H9 (cell line): ENCODE results near the gene PROM1. TPM values are rescaled to one million over a fixed set of nuclear protein-coding genes. Genes with fewer than 3 reads are reported as not detected.

Experiments used
- DNase-seq: peaks from one replicate; pipeline ENCODE4 v3.0.0-alpha.2; 2017
- H2AFZ ChIP-seq: one replicate; pipeline ENCODE4 v1.6.1; 2013; ENCODE audit warnings: mild to moderate bottlenecking, low read length, control low read depth, moderate library complexity
- H2AK5ac ChIP-seq: 2 replicates; pipeline ENCODE4 v1.6.1; 2013; ENCODE audit warnings: low read length, control low read depth, mixed read lengths; ENCODE audit not compliant: insufficient read length
- H2BK120ac ChIP-seq: one replicate; pipeline ENCODE4 v1.6.1; 2013; ENCODE audit warnings: low read depth, mild to moderate bottlenecking, low read length, control low read depth, inconsistent platforms; ENCODE audit not compliant: poor library complexity, severe bottlenecking
- H2BK12ac ChIP-seq: 2 replicates; pipeline ENCODE4 v1.6.1; 2013; ENCODE audit warnings: low read length, control low read depth, mixed read lengths, low read depth; ENCODE audit not compliant: insufficient read length
- H2BK15ac ChIP-seq: 2 replicates; pipeline ENCODE4 v1.6.1; 2013; ENCODE audit warnings: low read depth, low read length, control low read depth
- H2BK20ac ChIP-seq: one replicate; pipeline ENCODE4 v1.6.1; 2013; ENCODE audit warnings: low read depth, mild to moderate bottlenecking, low read length, control low read depth, inconsistent platforms; ENCODE audit not compliant: poor library complexity, severe bottlenecking
- H2BK5ac ChIP-seq: 2 replicates; pipeline ENCODE4 v1.6.1; 2013; ENCODE audit warnings: low read length, control low read depth, mixed read lengths; ENCODE audit not compliant: insufficient read length
- H3K14ac ChIP-seq: 2 replicates; pipeline ENCODE4 v1.6.1; 2013; ENCODE audit warnings: low read length, control low read depth; ENCODE audit not compliant: insufficient read depth
- H3K18ac ChIP-seq: 2 replicates; pipeline ENCODE4 v1.6.1; 2013; ENCODE audit warnings: low read depth, mild to moderate bottlenecking, mixed read lengths, low read length, control low read depth; ENCODE audit not compliant: insufficient read length
- H3K23ac ChIP-seq: 2 replicates; pipeline ENCODE4 v1.6.1; 2013; ENCODE audit warnings: low read length, control low read depth, mixed read lengths, low read depth; ENCODE audit not compliant: insufficient read length
- H3K23me2 ChIP-seq: 2 replicates; pipeline ENCODE4 v1.6.1; 2013; ENCODE audit warnings: low read depth, mild to moderate bottlenecking, mixed read lengths, low read length, control low read depth; ENCODE audit not compliant: insufficient read length, poor library complexity, severe bottlenecking
- H3K27ac ChIP-seq: 2 replicates; pipeline ENCODE4 v1.5.1; 2013; ENCODE audit warnings: low read length, control low read depth, mixed read lengths, low read depth; ENCODE audit not compliant: insufficient read length
- H3K27me3 ChIP-seq: 2 replicates; pipeline ENCODE4 v1.6.1; 2013; ENCODE audit warnings: low read length, control low read depth, inconsistent platforms; ENCODE audit not compliant: insufficient read depth
- H3K4ac ChIP-seq: 2 replicates; pipeline ENCODE4 v1.6.1; 2013; ENCODE audit warnings: low read depth, mild to moderate bottlenecking, control low read depth, inconsistent platforms, low read length, moderate library complexity
- H3K4me1 ChIP-seq: 2 replicates; pipeline ENCODE4 v1.6.1; 2013; ENCODE audit warnings: low read length, control low read depth, inconsistent platforms; ENCODE audit not compliant: insufficient read depth
- H3K4me2 ChIP-seq: 2 replicates; pipeline ENCODE4 v1.6.1; 2013; ENCODE audit warnings: low read length, control low read depth, mixed read lengths; ENCODE audit not compliant: insufficient read length, insufficient read depth
- H3K56ac ChIP-seq: 2 replicates; pipeline ENCODE4 v1.6.1; 2013; ENCODE audit warnings: low read depth, mild to moderate bottlenecking, mixed read lengths, low read length, control low read depth; ENCODE audit not compliant: insufficient read length
- H3K79me1 ChIP-seq: 2 replicates; pipeline ENCODE4 v1.6.1; 2013; ENCODE audit warnings: low read depth, mild to moderate bottlenecking, moderate library complexity, low read length, control low read depth, inconsistent platforms; ENCODE audit not compliant: insufficient read depth, poor library complexity, severe bottlenecking
- H3K79me2 ChIP-seq: 2 replicates; pipeline ENCODE4 v1.6.1; 2013; ENCODE audit warnings: low read length, control low read depth, inconsistent platforms; ENCODE audit not compliant: insufficient read depth
- H3K9ac ChIP-seq: 2 replicates; pipeline ENCODE4 v1.6.1; 2013; ENCODE audit warnings: low read length, control low read depth, mixed read lengths; ENCODE audit not compliant: insufficient read length; ENCODE audit errors: extremely low read depth
- H3K9me3 ChIP-seq: one replicate; pipeline ENCODE4 v1.6.1; 2013; ENCODE audit warnings: low read depth, low read length, inconsistent platforms; ENCODE audit not compliant: control insufficient read depth
- H3T11ph ChIP-seq: one replicate; pipeline ENCODE4 v1.6.1; 2013; ENCODE audit warnings: mild to moderate bottlenecking, low read length, control low read depth, inconsistent platforms
- H4K20me1 ChIP-seq: one replicate; pipeline ENCODE4 v1.6.1; 2013; ENCODE audit not compliant: control insufficient read depth, insufficient read length, insufficient read depth
- H4K5ac ChIP-seq: 2 replicates; pipeline ENCODE4 v1.6.1; 2013; ENCODE audit warnings: low read depth, mild to moderate bottlenecking, mixed read lengths, low read length, control low read depth; ENCODE audit not compliant: insufficient read length
- H4K8ac ChIP-seq: replicated peaks from 2 replicates; pipeline ENCODE4 v1.6.1; 2013; ENCODE audit warnings: low read length, control low read depth, mixed read lengths, low read depth; ENCODE audit not compliant: insufficient read length
- H4K91ac ChIP-seq: 2 replicates; pipeline ENCODE4 v1.6.1; 2013; ENCODE audit warnings: low read depth, mild to moderate bottlenecking, moderate library complexity, mixed read lengths, low read length, control low read depth; ENCODE audit not compliant: insufficient read length
- H3K27ac Mint-ChIP-seq, 3 experiments: 2 replicates in 2 of 3; 3 replicates in 1 of 3; pipeline ENCODE4 v1.8.0; 2020 to 2021; ENCODE audit warnings: mixed read lengths in 3 of 3, mild to moderate bottlenecking in 1 of 3, moderate library complexity in 1 of 3
- H3K27me3 Mint-ChIP-seq: 2 replicates; pipeline ENCODE4 v1.8.0; 2021; ENCODE audit warnings: low read depth, mild to moderate bottlenecking, moderate library complexity, mixed read lengths
- H3K36me3 Mint-ChIP-seq, 3 experiments: 2 replicates in 2 of 3; 3 replicates in 1 of 3; pipeline ENCODE4 v1.8.0; 2020 to 2021; ENCODE audit warnings: low read depth in 3 of 3, mixed read lengths in 3 of 3; ENCODE audit not compliant: insufficient read depth in 1 of 3
- H3K4me1 Mint-ChIP-seq, 2 experiments: 2 replicates each; pipeline ENCODE4 v1.8.0; 2020; ENCODE audit warnings: mixed read lengths in 2 of 2
- H3K4me3 Mint-ChIP-seq, 2 experiments: 2 replicates in 1 of 2; 3 replicates in 1 of 2; pipeline ENCODE4 v1.8.0; 2020 to 2021; ENCODE audit warnings: mild to moderate bottlenecking in 2 of 2, mixed read lengths in 2 of 2, moderate library complexity in 1 of 2
- H3K9me3 Mint-ChIP-seq, 2 experiments: 2 replicates in 1 of 2; 3 replicates in 1 of 2; pipeline ENCODE4 v1.8.0; 2020; ENCODE audit warnings: mild to moderate bottlenecking in 2 of 2, mixed read lengths in 2 of 2, moderate library complexity in 1 of 2
- WGBS: extraction: QIAGEN DNeasy Blood & Tissue Kit; methylation state at CpG from one replicate; pipeline ENCODE4 v1.1.7; 2013; ENCODE audit warnings: missing lambda C conversion rate, low lambda C conversion rate, mixed read lengths; ENCODE audit not compliant: insufficient read length; ENCODE audit errors: extremely low coverage; 5-methylcytosine and 5-hydroxymethylcytosine counted together
- total RNA-seq: library from RNA; stranded (reverse); gene quantifications from 2 replicates; pipeline ENCODE4 v1.2.1, GENCODE V29; 2021
- TF ChIP-seq, protein P1 (sequence below): fragments of 200-600 bp; sonication (generic); conservative IDR thresholded peaks from 3 replicates; pipeline ENCODE4 v1.8.0; 2021; ENCODE audit warnings: antibody characterized with exemption, mild to moderate bottlenecking

The PROM1 gene
- total RNA-seq, 1 experiment from 2014 or later: 98.3 TPM

DNA sequence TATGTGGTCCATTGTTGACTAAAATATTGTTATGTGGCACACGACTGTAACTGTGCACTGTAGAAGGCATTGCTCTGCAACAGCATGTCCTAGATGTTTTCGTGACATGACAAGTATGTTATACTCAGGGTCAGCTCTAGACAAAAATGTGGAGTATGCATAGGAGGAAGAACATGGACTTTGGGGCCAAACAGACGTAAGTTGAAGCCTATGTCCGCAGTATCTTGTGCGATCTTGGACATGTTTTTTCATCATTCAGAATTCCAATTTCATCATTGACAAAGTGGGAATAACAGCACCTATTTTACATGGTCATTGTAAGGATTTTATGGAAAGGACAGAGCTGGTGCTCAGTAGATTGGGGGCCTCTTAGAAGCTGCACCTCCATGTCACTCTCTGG lies 27.7 kb upstream of the PROM1 start:
- Histone ChIP-seq H3K23ac (no peak overlapping the region), H3K4me2 (no peak overlapping the region), H3K56ac (no peak overlapping the region), H4K91ac (no peak overlapping the region), H3K18ac (no peak overlapping the region), H3K9me3 (no peaks in the 10 kb centered on the region), H3T11ph (no peak overlapping the region), H3K23me2 (no peaks in the 10 kb centered on the region), H2BK15ac (no peak overlapping the region), H3K79me1 (no peaks in the 10 kb centered on the region), H2BK5ac (no peak overlapping the region), H4K8ac (no peak overlapping the region), H3K9ac (no peak overlapping the region), H2AK5ac (no peak overlapping the region), H3K79me2 (no peaks in the 10 kb centered on the region), H3K4me1 (no peaks in the 10 kb centered on the region), H3K4ac (no peak overlapping the region), H2BK120ac (no peak overlapping the region), H4K20me1 (no peaks in the 10 kb centered on the region), H2AFZ (no peak overlapping the region), H4K5ac (no peak overlapping the region), H3K14ac (no peak overlapping the region), H3K27ac (no peak overlapping the region), H3K27me3 (no peaks in the 10 kb centered on the region), H2BK20ac (no peak overlapping the region), H2BK12ac (no peak overlapping the region)
- H3K36me3 Mint-ChIP-seq: no peaks in the 10 kb centered on the region
- H3K4me3 Mint-ChIP-seq: no peak overlapping the region
- WGBS: no CpG with 5 or more reads among the region's 5 CpGs
- no peak overlapping the region for H3K27ac Mint-ChIP-seq
- H3K27me3 Mint-ChIP-seq: peaks cover 8% of the 10 kb centered on the region
- TF ChIP-seq, protein P1, sequence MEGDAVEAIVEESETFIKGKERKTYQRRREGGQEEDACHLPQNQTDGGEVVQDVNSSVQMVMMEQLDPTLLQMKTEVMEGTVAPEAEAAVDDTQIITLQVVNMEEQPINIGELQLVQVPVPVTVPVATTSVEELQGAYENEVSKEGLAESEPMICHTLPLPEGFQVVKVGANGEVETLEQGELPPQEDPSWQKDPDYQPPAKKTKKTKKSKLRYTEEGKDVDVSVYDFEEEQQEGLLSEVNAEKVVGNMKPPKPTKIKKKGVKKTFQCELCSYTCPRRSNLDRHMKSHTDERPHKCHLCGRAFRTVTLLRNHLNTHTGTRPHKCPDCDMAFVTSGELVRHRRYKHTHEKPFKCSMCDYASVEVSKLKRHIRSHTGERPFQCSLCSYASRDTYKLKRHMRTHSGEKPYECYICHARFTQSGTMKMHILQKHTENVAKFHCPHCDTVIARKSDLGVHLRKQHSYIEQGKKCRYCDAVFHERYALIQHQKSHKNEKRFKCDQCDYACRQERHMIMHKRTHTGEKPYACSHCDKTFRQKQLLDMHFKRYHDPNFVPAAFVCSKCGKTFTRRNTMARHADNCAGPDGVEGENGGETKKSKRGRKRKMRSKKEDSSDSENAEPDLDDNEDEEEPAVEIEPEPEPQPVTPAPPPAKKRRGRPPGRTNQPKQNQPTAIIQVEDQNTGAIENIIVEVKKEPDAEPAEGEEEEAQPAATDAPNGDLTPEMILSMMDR: no peak
- H3K9me3 Mint-ChIP-seq: no peaks in the 10 kb centered on the region
- H3K4me1 Mint-ChIP-seq: no peaks in the 10 kb centered on the region
- no peak for DNase-seq
